A549 (cell line): ENCODE results near the gene CIRBP.

Experiments used
- CEBPB ChIP-seq, 2 experiments: fragments of >200 bp in 1 of 2; sonication (Bioruptor Twin) in 1 of 2; formaldehyde crosslinking in 1 of 2; IDR thresholded peaks; 2 replicates each; pipeline ENCODE4 v1.6.1; 2012 to 2016
- CHD2 ChIP-seq: fragments of 150-350 bp; IDR thresholded peaks from 2 replicates; pipeline ENCODE4 v1.6.1; 2014; ENCODE audit warnings: low read length; ENCODE audit not compliant: partially characterized antibody
- CHD4 ChIP-seq: fragments of 200-600 bp; sonication (generic); IDR thresholded peaks from 2 replicates; pipeline ENCODE4 v1.6.1; 2016; ENCODE audit warnings: antibody characterized with exemption, mild to moderate bottlenecking, borderline replicate concordance
- CTCF ChIP-seq: fragments of >200 bp; sonication (Bioruptor Twin); formaldehyde crosslinking; IDR thresholded peaks from 3 replicates; pipeline ENCODE4 v1.5.1; 2016
- EHF ChIP-seq: fragments of 250-450 bp; sonication (Bioruptor Pico); IDR thresholded peaks from 2 replicates; pipeline ENCODE4 v1.5.0; 2020; ENCODE audit warnings: mild to moderate bottlenecking
- KDM1A ChIP-seq: fragments of 200-600 bp; sonication (generic); IDR thresholded peaks from 2 replicates; pipeline ENCODE4 v1.6.1; 2016; ENCODE audit warnings: low read depth, mild to moderate bottlenecking
- NR3C1 ChIP-seq: fragments of >200 bp; sonication (Bioruptor Twin); formaldehyde crosslinking; IDR thresholded peaks from 3 replicates; pipeline ENCODE4 v1.6.1; 2017
- PBX3 ChIP-seq: IDR thresholded peaks from 2 replicates; pipeline ENCODE4 v1.6.1; 2012
- POLR2A ChIP-seq: IDR thresholded peaks from 2 replicates; pipeline ENCODE4 v1.6.1; 2012; ENCODE audit warnings: mild to moderate bottlenecking, low read length
- REST ChIP-seq: fragments of 200-600 bp; sonication (generic); IDR thresholded peaks from 2 replicates; pipeline ENCODE4 v1.6.1; 2016; ENCODE audit warnings: antibody characterized with exemption, mild to moderate bottlenecking, moderate library complexity
- RFX5 ChIP-seq: fragments of 450-650 bp; IDR thresholded peaks from 2 replicates; pipeline ENCODE4 v1.7.1; 2014; ENCODE audit warnings: antibody characterized with exemption, mild to moderate bottlenecking, moderate library complexity
- USF2 ChIP-seq: fragments of 450-650 bp; IDR thresholded peaks from 2 replicates; pipeline ENCODE4 v1.6.1; 2014; ENCODE audit warnings: antibody characterized with exemption
- ZFP36 ChIP-seq: fragments of 450-650 bp; IDR thresholded peaks from 2 replicates; pipeline ENCODE4 v1.6.1; 2014; ENCODE audit warnings: borderline replicate concordance; ENCODE audit not compliant: partially characterized antibody

- TF ChIP-seq ZFP36: no peak
- no peak for TF ChIP-seq PBX3
- no peak for TF ChIP-seq CHD2
- no peak for TF ChIP-seq EHF (CRISPR knock-in tag)
- TF ChIP-seq CTCF: no peak
- TF ChIP-seq USF2: no peak
- no peak for TF ChIP-seq POLR2A
- no peak for TF ChIP-seq RFX5
- no peak for TF ChIP-seq CHD4
- TF ChIP-seq REST: no peak
- no peak for TF ChIP-seq CEBPB (IDR thresholded peaks at IDR 0.05)
- TF ChIP-seq NR3C1: no peak
- no peak for TF ChIP-seq KDM1A
Observed at GRCh38 chr19:1271528-1272422, 2.6 kb downstream of the CIRBP start.
